ENCODE results near the gene PLCG2.

DNA sequence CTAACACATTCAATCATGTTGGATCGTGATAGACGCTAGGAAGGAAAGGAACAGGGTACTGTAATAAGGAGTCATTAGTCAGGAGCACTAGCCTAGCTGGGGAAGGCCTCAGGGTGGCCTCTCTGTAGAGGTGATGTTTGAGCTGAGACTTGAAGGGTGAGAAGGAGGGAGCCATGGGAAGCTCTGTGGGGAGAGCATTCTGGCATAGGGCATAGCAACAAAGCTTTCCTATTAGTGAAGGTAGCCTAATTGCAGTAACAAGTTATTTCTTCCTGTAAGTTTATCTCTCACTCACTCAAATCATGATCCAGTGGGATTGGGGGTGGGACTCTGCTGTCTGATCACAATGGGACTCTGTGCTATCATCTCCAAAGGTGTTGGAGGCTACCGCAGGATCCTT is 16.1 kb downstream of the PLCG2 start:
- TF ChIP-seq, protein P1, sequence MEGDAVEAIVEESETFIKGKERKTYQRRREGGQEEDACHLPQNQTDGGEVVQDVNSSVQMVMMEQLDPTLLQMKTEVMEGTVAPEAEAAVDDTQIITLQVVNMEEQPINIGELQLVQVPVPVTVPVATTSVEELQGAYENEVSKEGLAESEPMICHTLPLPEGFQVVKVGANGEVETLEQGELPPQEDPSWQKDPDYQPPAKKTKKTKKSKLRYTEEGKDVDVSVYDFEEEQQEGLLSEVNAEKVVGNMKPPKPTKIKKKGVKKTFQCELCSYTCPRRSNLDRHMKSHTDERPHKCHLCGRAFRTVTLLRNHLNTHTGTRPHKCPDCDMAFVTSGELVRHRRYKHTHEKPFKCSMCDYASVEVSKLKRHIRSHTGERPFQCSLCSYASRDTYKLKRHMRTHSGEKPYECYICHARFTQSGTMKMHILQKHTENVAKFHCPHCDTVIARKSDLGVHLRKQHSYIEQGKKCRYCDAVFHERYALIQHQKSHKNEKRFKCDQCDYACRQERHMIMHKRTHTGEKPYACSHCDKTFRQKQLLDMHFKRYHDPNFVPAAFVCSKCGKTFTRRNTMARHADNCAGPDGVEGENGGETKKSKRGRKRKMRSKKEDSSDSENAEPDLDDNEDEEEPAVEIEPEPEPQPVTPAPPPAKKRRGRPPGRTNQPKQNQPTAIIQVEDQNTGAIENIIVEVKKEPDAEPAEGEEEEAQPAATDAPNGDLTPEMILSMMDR (IDR thresholded peaks at IDR 0.05; ENCODE audit: poor library complexity): no peak
- TF ChIP-seq EZH2 (IDR thresholded peaks at IDR 0.05; ENCODE audit: borderline replicate concordance): no peak
